ENCODE data around the gene GUCA1A.

DNA sequence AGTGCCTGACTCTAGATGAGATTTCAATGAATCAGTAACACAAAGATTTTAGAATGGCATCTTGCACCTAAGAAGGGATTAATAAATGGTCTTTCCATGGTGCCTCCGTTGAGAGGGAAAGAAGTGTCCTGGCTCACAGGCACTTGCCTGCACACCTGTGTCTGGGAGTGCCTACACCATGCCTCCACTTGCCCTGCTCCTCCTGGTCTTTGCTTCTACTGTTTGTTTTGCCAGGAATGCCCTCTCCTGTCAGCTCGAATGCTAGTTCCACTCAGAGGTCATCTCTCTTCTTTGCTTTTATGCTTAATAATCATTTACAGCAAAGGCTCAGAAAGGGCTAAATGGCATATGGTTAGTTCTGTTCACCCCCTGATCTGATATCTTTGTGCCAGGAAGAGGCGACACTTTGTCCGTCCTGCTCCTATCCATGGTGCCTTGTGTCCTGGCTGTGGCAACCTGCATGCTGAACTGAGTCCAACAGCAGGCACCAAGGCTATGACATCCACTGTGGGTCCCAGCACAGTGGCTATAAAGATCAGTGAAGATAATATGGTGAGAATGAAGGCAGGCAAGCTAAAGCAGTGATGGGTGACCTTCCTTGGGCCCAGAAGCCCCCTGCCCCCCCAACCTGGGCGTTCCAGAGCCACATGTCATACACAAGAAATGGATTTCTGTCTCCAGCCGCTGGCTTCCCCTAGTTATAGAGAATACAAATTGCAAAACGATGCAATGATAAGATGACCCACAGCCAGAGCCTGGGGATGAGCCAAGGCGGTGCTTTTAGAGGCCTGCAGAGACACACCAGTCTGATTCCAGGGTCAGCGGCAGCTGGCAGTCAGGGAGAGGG, 32.2 kb upstream of the GUCA1A start:
- TF ChIP-seq, protein P1, sequence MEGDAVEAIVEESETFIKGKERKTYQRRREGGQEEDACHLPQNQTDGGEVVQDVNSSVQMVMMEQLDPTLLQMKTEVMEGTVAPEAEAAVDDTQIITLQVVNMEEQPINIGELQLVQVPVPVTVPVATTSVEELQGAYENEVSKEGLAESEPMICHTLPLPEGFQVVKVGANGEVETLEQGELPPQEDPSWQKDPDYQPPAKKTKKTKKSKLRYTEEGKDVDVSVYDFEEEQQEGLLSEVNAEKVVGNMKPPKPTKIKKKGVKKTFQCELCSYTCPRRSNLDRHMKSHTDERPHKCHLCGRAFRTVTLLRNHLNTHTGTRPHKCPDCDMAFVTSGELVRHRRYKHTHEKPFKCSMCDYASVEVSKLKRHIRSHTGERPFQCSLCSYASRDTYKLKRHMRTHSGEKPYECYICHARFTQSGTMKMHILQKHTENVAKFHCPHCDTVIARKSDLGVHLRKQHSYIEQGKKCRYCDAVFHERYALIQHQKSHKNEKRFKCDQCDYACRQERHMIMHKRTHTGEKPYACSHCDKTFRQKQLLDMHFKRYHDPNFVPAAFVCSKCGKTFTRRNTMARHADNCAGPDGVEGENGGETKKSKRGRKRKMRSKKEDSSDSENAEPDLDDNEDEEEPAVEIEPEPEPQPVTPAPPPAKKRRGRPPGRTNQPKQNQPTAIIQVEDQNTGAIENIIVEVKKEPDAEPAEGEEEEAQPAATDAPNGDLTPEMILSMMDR (conservative IDR thresholded peaks at IDR 0.05 in 1 of 2, IDR thresholded peaks at IDR 0.05 in 1 of 2; ENCODE audit: extremely low read depth in 1 of 2, insufficient read depth in 1 of 2, low read depth in 1 of 2, low read length in 2 of 2), result no peak
- no peak for TF ChIP-seq EZH2 (IDR thresholded peaks at IDR 0.05; ENCODE audit: borderline replicate concordance, low read length)
